Loucy (cell line): ENCODE data around the gene SLC26A4.

Experiments used
- EZH2phosphoT487 ChIP-seq: fragments of 200-600 bp; IDR thresholded peaks from 2 replicates; pipeline ENCODE4 v1.6.1; 2018; ENCODE audit warnings: antibody characterized with exemption, mild to moderate bottlenecking, moderate library complexity, borderline replicate concordance
- TF ChIP-seq, protein P1 (sequence below): fragments of 200-600 bp; sonication (generic); conservative IDR thresholded peaks from 2 replicates; pipeline ENCODE4 v1.5.1; 2014; ENCODE audit warnings: mild to moderate bottlenecking, antibody characterized with exemption, low read length

DNA sequence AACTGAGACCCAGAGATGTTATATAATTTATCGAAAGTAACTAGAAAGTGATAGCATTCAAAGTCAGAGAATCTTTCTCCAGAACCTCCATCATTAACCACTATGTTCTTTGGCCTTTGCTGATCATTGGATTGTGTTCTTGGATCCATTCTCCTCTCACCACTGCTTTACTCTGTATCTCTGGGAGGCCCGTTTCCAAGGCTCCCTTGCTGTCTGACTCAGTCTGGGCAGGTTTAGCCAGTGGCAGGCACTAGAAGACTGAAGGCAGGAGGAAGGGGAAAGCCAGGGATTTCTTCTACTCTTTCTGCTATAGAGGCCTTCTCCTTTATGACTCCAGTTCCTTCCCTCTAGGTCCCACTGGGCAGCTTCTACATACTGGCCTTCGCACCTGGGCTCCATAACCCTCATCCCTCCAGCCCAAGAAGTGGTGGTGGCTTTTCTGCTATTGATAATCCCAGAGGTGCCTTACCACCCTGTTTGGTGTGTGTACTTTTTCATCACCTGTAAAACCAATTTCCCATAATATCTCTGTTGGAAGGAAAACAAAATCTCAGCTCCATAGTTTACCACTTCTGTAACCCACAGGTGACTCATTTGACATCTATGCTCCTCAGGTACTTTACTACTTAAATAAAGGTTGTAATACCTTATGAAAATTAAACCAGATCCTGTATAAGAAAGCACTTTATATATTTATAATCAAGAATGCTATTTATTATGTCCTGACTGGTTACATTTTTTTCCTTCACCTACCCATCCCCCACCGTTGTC, 44.5 kb upstream of the SLC26A4 start:
- TF ChIP-seq, protein P1, sequence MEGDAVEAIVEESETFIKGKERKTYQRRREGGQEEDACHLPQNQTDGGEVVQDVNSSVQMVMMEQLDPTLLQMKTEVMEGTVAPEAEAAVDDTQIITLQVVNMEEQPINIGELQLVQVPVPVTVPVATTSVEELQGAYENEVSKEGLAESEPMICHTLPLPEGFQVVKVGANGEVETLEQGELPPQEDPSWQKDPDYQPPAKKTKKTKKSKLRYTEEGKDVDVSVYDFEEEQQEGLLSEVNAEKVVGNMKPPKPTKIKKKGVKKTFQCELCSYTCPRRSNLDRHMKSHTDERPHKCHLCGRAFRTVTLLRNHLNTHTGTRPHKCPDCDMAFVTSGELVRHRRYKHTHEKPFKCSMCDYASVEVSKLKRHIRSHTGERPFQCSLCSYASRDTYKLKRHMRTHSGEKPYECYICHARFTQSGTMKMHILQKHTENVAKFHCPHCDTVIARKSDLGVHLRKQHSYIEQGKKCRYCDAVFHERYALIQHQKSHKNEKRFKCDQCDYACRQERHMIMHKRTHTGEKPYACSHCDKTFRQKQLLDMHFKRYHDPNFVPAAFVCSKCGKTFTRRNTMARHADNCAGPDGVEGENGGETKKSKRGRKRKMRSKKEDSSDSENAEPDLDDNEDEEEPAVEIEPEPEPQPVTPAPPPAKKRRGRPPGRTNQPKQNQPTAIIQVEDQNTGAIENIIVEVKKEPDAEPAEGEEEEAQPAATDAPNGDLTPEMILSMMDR = no peak
- no peak for TF ChIP-seq EZH2phosphoT487
